ENCODE data around the gene RPL36AL. TPM values are rescaled to one million over a fixed set of nuclear protein-coding genes. Genes with fewer than 3 reads are reported as not detected.
A peak's percentile ranks its signal among the peaks of the same experiment; 100 is the strongest.

RPL36AL gene
- total and polyA plus RNA-seq, 10 of the 15 experiments (the other 5 are each of a cell fraction or from before 2014, with no cell fraction given) = 222 to 1,379 (median 545) TPM

DNA sequence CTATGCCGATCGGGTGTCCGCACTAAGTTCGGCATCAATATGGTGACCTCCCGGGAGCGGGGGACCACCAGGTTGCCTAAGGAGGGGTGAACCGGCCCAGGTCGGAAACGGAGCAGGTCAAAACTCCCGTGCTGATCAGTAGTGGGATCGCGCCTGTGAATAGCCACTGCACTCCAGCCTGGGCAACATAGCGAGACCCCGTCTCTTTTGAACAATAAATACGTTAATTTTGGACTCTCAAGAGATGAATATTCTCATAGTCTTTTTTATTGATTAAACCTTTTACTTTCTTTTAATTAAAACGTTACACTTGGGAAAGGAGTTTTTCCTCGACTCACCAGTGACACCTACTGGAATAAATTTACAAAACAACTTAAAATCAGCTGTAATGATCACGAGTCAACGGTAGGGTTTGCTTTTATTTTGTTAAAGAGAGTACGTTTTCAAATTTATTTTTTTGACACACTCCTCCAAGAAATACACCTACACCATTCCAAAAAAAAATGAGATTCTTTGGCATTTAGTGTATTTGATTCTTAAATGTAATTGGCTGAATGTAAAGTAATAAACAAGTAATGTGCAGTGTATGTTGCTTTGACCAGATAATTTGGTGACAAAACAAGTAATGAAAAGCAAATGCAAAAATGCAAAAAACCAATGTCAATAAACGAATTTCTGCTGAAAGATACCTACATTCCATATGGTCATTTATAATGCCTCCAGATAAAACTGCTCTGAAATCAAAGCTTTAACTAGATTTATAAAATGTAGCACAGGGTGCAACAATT, 33.6 kb downstream of the RPL36AL start:
- peak; percentile 96 for FAIRE-seq
- peak; percentile 67 for DNase-seq (ENCODE audit: low read depth, low spot score)
- Histone ChIP-seq H3K27ac (ENCODE audit: control insufficient read depth, insufficient read depth) (peak overlapping the region; percentile 47), H3K9me3 (replicated peaks; ENCODE audit: control insufficient read depth, insufficient read depth, low read length) (no peaks in the 10 kb centered on the region), H3K79me2 (ENCODE audit: control insufficient read depth, insufficient read depth, low read length) (peaks cover 44% of the 10 kb centered on the region), H3K4me1 (ENCODE audit: control insufficient read depth, insufficient read depth, low read length) (no peaks in the 10 kb centered on the region), H2AFZ (ENCODE audit: control insufficient read depth, low read depth, low read length) (peak overlapping the region; percentile 77), H3K4me3 (peak overlapping the region; percentile 57; the same call in 1 of the 2 replicates), H3K36me3 (ENCODE audit: control insufficient read depth in 2 of 2, insufficient read depth in 2 of 2, low read length in 1 of 2) (peaks cover 2 to 13% of the 10 kb centered on the region in 2 experiments; a peak in 2 of 4 replicates), H3K4me2 (ENCODE audit: control insufficient read depth, insufficient read depth) (peak overlapping the region; percentile 76; the same call in 1 of the 2 replicates), H4K20me1 (ENCODE audit: control insufficient read depth, insufficient read depth) (peaks cover 4% of the 10 kb centered on the region; the same call in 1 of the 2 replicates), H3K27me3 (replicated peaks in 1 of 2; ENCODE audit: control insufficient read depth in 2 of 2, insufficient read depth in 2 of 2, low read length in 1 of 2) (no peaks in the 10 kb centered on the region), H3K9ac (ENCODE audit: control insufficient read depth, insufficient read depth, low read length) (peak overlapping the region; percentile 8; the same call in 1 of the 2 replicates)
- under 1% methylated on average over 11 of the region's 21 CpGs for WGBS (ENCODE audit: insufficient coverage, insufficient replicate concordance, low lambda C conversion rate, missing lambda C conversion rate)
- ATAC-seq = peak; percentile 19
- BruUV-seq (replicated peaks) = no TSS peak
- ChIA-PET POLR2A (interaction anchor here (1.2 to 5.4 kb wide), 9 partner anchors 10 to 181 kb away, joined by 3 to 62 read pairs (median 6); partner anchors contain the start of genes KLHDC2, LRR1, MGAT2 and RPL36AL), CTCF (interaction anchor here (0.7 to 5.6 kb wide), 19 partner anchors 10 to 1063 kb away, joined by 3 to 75 read pairs (median 4); partner anchors contain the start of genes LRR1, MGAT2, POLE2 and RPL36AL), SMC1A (ENCODE audit: uncharacterized antibody, unreplicated experiment) (interaction anchor here (0.8 to 2.8 kb wide), 14 partner anchors 8 to 266 kb away, joined by 3 to 12 read pairs (median 5); partner anchors contain the start of genes LRR1, MGAT2, NEMF and RPL36AL), RAD21 (ENCODE audit: unreplicated experiment) (interaction anchor here (0.6 to 4.2 kb wide), 11 partner anchors 9 to 622 kb away, joined by 3 to 27 read pairs (median 9); partner anchors contain the start of genes LRR1, MGAT2 and RPL36AL)
- intact Hi-C loops (cut with micrococcal nuclease; ENCODE audit: unreplicated experiment) = loop anchor here (1.0 to 5.0 kb wide), 4 partner anchors 11 to 125 kb away; partner anchors contain the start of genes DNAAF2, LRR1, MGAT2 and RPL36AL
- in situ Hi-C loops (cut with MboI) = no loop called here
- TF ChIP-seq MTA3 (IDR thresholded peaks at IDR 0.05; ENCODE audit: borderline replicate concordance, low read length) = 0 out of 2 replicates have a peak, but pooled peaks have one; percentile 34
- no peak for TF ChIP-seq E2F8 (IDR thresholded peaks at IDR 0.05; ENCODE audit: low read depth, partially characterized antibody)
- TF ChIP-seq, protein P1, sequence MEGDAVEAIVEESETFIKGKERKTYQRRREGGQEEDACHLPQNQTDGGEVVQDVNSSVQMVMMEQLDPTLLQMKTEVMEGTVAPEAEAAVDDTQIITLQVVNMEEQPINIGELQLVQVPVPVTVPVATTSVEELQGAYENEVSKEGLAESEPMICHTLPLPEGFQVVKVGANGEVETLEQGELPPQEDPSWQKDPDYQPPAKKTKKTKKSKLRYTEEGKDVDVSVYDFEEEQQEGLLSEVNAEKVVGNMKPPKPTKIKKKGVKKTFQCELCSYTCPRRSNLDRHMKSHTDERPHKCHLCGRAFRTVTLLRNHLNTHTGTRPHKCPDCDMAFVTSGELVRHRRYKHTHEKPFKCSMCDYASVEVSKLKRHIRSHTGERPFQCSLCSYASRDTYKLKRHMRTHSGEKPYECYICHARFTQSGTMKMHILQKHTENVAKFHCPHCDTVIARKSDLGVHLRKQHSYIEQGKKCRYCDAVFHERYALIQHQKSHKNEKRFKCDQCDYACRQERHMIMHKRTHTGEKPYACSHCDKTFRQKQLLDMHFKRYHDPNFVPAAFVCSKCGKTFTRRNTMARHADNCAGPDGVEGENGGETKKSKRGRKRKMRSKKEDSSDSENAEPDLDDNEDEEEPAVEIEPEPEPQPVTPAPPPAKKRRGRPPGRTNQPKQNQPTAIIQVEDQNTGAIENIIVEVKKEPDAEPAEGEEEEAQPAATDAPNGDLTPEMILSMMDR (IDR thresholded peaks at IDR 0.05 in 2 of 3, conservative IDR thresholded peaks at IDR 0.05 in 1 of 3; ENCODE audit: control insufficient read depth in 2 of 3, extremely low read depth in 1 of 3, insufficient read depth in 1 of 3, low read depth in 3 of 3, low read length in 3 of 3) = peak; percentile 56 to 82 (median 82)
- peak; percentile 21; the same call in 1 of the 2 replicates for TF ChIP-seq YY1 (IDR thresholded peaks at IDR 0.05; ENCODE audit: low read depth, low read length)
- peak; percentile 23; the same call in 1 of the 2 replicates for TF ChIP-seq MLLT1 (IDR thresholded peaks at IDR 0.05)
- TF ChIP-seq, protein P2, sequence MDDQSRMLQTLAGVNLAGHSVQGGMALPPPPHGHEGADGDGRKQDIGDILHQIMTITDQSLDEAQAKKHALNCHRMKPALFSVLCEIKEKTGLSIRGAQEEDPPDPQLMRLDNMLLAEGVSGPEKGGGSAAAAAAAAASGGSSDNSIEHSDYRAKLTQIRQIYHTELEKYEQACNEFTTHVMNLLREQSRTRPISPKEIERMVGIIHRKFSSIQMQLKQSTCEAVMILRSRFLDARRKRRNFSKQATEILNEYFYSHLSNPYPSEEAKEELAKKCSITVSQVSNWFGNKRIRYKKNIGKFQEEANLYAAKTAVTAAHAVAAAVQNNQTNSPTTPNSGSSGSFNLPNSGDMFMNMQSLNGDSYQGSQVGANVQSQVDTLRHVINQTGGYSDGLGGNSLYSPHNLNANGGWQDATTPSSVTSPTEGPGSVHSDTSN (IDR thresholded peaks at IDR 0.05; ENCODE audit: insufficient replicate concordance, low read depth, low read length) = no peak
- no peak for TF ChIP-seq BCL11A (IDR thresholded peaks at IDR 0.05; ENCODE audit: low read depth, low read length)
